Left colon (tissue), 2 donors: ENCODE data around the gene ILDR1. TPM values are rescaled to one million over a fixed set of nuclear protein-coding genes. Genes with fewer than 3 reads are reported as not detected.

Source experiments
- ATAC-seq: fragments of 200-7000 bp; cut with Tn5 transposase; one replicate; pipeline ENCODE4 v1.9.1; 2020; ENCODE audit warnings: mild to moderate bottlenecking, moderate library complexity
- DNase-seq, 2 donors: peaks; one replicate each; pipeline ENCODE4 v3.0.0-alpha.2; 2020
- intact Hi-C, 2 donors: fragments of 100-400 bp; cut with DNase I in 1 of 2; cut with micrococcal nuclease in 1 of 2; formaldehyde crosslinking; loops; one replicate each; pipeline versions ENCODE4 v1.11.2 to v1.14.0; 2022; cut with DNase I, micrococcal nuclease
- total RNA-seq, 2 donors: library from RNA; stranded (reverse); fragmentation: NEBNext Ultra II Directional; extraction: Animal tissue kit (Norgen Biotek cat#: 25700); gene quantifications; one replicate each; pipeline ENCODE4 v1.2.1, GENCODE V29; 2021
- donor health status: DM: no; HTN: no; CAD: no.
- donor health status: DM: yes; HTN: yes; CAD: no.

Gene ILDR1
- total RNA-seq, 2 donors from 2014 or later = 27.6 to 27.7 TPM

GRCh38 chr3:121998611-121999473 is 23.2 kb downstream of the ILDR1 start:
- ATAC-seq = no peak
- intact Hi-C loops = no loop called here
- DNase-seq = no peak

GRCh38 chr3:121998030-121998580 is 23.9 kb downstream of the ILDR1 start:
- intact Hi-C loops = no loop called here
- ATAC-seq (peak; percentile 46), DNase-seq (no peak)

- intact Hi-C loops = no loop called here
- DNase-seq (no peak), ATAC-seq (no peak)
Observed at GRCh38 chr3:121997372-121997771, 24.7 kb downstream of the ILDR1 start.

- ATAC-seq = peak; percentile 24
- intact Hi-C loops = no loop called here
- DNase-seq = no peak
Observed at GRCh38 chr3:121996441-121996840, 25.6 kb downstream of the ILDR1 start.

- intact Hi-C loops = no loop called here
- ATAC-seq = peak; percentile 92
- DNase-seq = peak; percentile 73 to 75
Observed at GRCh38 chr3:121995161-121996137, 26.6 kb downstream of the ILDR1 start.

GRCh38 chr3:121994551-121994950 is 27.5 kb downstream of the ILDR1 start:
- intact Hi-C loops = no loop called here
- ATAC-seq (no peak), DNase-seq (no peak)

- ATAC-seq = no peak
- no peak for DNase-seq
- intact Hi-C loops = no loop called here
Observed at GRCh38 chr3:121992601-121993560, 29.2 kb downstream of the ILDR1 start.

GRCh38 chr3:121989943-121990342 is 32.1 kb downstream of the ILDR1 start:
- ATAC-seq (peak; percentile 63), DNase-seq (no peak)
- intact Hi-C loops = no loop called here

GRCh38 chr3:121988146-121988545 is 33.9 kb downstream of the ILDR1 start:
- no peak for DNase-seq
- ATAC-seq = no peak
- intact Hi-C loops = no loop called here

GRCh38 chr3:121985846-121986245 is 36.2 kb downstream of the ILDR1 start:
- no peak for ATAC-seq
- intact Hi-C loops = no loop called here

GRCh38 chr3:121981473-121981872 is 40.6 kb downstream of the ILDR1 start:
- ATAC-seq (no peak), DNase-seq (no peak)
- intact Hi-C loops = no loop called here

More at GRCh38 chr3:121985846-121986245, 36.2 kb downstream of the ILDR1 start:
- no peak for DNase-seq

GRCh38 chr3:121980450-121980796 is 41.6 kb downstream of the ILDR1 start:
- DNase-seq (no peak), ATAC-seq (peak; percentile 48)
- intact Hi-C loops = no loop called here

GRCh38 chr3:121979734-121980449 is 42.2 kb downstream of the ILDR1 start:
- DNase-seq = no peak
- intact Hi-C loops = no loop called here
- peak; percentile 92 for ATAC-seq

- DNase-seq (no peak), ATAC-seq (no peak)
- intact Hi-C loops = no loop called here
Observed at GRCh38 chr3:121979246-121979645, 42.8 kb downstream of the ILDR1 start.

- intact Hi-C loops = no loop called here
- DNase-seq = no peak
- ATAC-seq = no peak
Observed at GRCh38 chr3:121976727-121977126, 45.3 kb downstream of the ILDR1 start.

GRCh38 chr3:121975702-121976302 is 46.2 kb downstream of the ILDR1 start:
- ATAC-seq (peak; percentile 27), DNase-seq (no peak)
- intact Hi-C loops = no loop called here

GRCh38 chr3:121974601-121975111 is 47.4 kb downstream of the ILDR1 start:
- ATAC-seq (no peak), DNase-seq (no peak)

More at GRCh38 chr3:121974601-121975111, 47.4 kb downstream of the ILDR1 start:
- intact Hi-C loops = no loop called here
